Measurements from ENCODE around the gene UNKL.

UNKL gene

DNA sequence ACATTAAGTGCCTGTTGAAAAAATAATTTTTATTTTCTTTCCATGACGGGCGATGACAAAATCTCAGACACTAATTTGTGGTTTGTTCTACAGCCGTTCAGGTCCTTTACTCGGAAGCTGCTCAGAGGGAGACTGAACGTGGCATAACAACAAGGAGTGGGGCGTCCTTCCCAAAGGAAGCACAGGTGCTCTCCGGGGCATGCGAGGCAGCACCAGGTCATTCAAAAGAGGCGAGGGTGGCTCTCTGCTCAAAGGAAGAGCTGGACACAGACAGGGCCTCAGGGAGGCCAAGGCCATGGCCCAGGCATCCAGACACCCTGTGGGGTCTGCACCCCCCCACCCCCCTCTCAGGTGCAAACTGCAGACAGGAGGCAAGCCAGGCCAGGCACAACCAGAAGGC, 16.2 kb downstream of the UNKL start:
- no peak for DNase-seq

DNA sequence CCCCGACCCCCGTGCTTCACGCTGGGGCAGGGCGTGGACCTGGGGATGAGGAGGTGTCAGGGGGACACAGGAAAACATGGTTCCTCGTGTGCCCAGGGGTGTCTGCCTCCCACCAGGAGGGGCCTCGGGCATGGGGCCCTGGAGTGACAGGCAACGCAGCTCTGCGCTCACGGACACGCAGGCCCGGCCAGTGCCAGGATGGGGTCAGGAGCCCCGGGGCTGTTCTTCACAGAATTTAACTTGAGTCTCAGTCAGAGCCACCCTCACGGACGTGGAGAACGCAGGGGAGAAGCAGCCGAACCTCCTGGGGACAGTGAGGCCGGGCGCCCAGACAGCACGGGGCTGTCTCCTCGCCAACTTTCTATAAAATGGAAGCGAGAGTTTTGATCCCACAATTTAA, 16.7 kb downstream of the UNKL start:
- DNase-seq, result no peak

DNA sequence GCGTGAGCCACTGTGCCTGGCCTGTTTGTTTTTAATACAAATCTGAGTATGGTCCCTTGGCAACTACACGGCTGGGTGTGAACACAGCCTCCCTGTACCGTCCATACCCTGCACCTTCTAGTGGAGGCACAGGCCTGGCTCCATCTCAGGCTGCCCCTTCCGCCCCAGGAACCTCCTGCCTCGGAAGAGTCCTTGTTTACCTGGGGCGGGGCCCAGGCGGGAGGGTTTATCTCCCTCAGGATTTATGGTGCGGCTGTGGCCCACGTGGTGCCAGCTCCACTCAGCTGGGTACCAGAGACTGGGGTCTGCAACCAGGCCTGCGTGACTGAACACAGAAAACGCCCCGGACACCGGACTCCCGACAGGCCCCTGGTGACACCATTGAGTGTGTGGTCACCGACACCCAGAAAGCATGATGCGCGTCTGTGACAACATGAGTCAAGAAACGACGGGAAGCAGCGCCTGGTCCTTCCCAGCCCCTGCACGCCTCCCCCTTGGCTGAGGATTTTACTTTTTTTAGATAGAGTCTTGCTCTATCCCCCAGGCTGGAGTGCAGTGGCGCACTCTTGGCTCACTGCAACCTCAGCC, 19.0 kb downstream of the UNKL start:
- no peak for DNase-seq

DNA sequence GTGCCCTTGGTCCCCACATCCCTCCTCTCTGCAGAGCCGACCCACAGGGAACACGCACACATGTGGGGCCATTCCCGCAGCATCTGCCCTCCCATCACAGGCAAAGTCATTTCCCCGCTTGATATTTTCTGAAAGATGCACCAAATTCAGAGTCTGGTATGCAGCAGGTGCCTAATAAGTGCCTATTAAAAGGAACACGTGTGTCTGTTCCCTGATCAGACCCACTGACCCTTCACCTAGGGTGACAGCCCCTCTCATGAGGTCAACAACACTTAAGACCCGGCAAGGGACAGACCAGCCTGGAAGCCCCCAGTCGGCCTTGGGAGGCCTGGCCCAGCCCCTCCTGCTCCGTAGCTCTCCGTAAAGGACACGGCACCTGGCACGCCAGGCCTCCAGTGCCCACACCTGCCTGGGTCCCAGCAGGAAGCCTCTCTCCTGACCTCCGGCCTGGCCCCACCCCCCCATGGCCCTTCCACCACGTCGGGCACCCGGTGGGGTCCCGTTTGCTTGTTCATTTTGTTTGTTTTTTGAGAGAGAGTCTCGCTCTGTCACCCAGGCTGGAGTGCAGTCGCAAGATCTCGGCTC, 20.0 kb downstream of the UNKL start:
- DNase-seq, result no peak

DNA sequence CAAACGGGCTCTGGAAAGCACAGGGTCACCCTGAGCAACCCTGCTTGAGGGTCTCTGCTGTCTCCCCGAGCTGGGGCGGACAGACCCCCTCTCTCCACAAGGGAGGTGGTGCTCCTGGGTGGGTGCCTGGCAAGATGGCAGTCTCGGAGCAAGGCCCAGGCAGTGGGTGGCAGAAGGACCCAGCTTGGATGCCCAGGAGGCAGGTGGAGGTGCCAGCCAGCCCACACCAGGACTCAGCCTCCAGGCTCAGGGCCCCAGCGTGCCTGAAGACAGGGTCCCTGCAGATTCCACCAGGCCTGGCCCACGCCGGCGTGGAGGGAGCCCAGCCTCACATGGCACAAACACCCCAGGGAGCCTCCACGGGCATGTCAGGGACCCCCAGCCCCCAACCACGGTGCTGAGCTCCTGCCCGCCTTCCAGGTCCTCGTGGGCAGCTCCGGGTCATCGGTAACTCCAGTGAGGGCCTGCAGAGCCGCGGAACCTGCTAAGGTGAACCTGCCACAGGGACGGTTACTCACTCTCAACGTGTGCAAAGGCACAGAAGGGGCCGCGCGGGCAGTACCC, 20.8 kb downstream of the UNKL start:
- DNase-seq, result no peak

DNA sequence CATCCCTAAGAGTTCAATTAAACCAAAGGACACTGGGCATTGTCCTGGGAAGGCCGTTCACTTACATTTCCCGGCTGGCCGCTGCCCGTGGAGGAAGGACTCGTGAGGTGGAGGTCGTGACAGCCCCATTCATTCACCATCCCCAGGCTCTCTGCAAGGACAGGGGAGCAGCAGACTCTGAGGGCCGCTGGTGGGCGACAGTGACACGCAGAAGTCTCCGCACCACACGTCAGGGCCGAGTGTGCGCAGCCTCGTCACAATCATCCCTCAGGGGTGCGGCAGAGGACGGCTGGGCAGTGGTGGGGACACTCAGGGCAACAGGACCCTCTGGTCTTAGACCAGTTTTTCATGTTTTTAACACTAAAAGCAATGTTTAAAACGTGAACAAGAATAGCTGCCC, 21.7 kb downstream of the UNKL start:
- DNase-seq, result no peak

DNA sequence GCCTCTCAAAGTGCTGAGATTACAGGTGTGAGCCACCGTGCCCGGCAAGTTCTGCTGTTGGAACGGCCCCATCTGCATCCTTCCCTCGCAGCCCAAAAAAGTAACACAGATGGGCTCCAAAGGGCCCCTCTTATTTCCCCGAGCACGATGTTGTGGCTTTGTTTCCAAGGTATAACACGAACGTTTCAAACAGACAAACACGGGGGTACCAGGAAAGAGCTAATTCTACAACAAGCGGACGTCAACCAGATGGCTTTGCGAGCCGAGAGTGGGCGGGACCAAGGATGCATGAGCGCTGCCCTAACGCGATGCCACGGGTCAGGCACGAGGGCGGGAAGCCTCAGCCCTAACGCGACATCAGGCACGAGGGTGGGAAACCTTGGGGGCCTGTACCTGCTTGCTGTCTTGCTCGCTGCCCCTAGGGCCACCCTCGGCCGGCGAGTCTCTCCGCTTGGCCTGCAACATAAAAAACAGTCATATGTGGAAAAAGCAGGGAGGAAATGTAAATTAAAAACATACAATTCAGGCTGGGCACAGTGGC, 24.2 kb downstream of the UNKL start:
- no peak for DNase-seq

DNA sequence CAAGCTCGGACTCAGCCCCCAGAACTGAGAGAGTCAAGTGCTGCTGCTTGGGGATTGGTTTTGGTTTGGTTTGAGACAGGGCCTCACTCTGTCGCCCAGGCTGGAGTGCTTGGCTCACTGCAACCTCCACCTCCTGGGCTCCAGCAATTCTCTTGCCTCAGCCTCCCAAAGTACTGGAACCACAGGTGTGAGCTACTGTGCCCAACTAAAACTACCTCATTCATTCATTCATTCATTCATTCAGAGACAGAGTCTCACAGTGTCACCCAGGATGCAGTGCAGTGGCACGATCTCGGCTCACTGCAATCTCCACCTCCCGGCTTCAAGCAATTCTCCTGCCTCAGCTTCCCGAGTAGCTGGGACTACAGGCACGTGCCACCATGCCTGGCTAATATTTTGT, 24.7 kb downstream of the UNKL start:
- DNase-seq, result no peak

DNA sequence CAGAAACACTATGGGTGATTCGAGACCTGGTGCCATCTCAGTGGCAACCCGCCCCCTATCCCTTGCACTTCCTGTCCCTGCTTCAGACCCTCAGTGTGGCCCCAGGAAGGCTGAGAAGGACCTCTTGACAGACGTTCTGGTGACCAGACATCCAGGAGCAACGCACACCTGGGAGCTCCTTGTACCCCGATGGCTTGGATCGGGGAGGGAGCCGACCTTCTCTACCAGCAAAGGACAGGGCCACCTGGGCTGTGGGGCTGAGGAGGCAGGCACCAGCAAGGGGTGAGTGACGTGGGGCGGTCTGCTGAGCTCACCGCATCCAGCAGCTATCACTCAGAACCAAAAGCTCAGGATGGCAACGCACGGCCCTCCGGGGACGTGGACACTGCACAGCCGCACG, 27.2 kb downstream of the UNKL start:
- DNase-seq, result no peak

DNA sequence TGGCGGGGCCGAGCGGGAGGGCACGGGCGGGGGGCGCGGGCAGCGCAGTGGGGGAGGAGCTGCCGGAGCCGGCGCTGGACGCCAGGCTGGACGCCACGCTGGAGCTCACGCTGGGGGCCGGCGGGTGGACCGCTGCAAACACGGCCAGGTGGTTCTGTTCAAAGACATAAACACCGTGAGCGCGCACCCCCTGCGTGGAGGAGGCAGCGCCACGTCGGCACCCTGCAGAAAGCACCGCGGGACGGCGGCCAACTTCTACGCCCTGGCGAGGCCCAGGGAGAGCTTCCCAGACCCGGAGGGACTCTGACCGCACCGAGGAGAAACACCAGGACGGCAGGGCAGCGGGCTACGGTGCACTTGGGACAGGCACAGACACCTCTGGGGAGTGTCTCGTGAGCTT, 29.3 kb downstream of the UNKL start:
- DNase-seq, result no peak

DNA sequence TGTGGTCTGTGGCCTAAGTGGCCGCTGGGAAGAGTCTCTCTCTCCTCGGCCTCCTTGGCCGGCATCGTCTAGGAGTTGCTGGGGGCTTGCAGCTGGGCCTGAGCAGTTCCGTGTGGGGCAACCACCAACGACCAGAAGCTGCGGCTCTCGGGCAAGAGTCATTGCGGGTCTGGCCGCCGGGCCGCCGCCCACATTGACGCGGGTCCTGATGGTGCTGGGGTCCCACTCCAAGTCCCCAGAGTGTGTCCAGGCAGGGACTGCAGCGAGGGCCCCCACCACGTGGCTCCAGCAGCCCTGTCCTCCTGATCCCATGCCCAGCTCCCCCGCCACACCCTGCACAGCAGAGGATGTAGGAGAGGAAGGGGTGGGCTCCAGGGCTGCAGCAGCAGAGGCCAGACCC, 30.9 kb downstream of the UNKL start:
- no peak for DNase-seq

DNA sequence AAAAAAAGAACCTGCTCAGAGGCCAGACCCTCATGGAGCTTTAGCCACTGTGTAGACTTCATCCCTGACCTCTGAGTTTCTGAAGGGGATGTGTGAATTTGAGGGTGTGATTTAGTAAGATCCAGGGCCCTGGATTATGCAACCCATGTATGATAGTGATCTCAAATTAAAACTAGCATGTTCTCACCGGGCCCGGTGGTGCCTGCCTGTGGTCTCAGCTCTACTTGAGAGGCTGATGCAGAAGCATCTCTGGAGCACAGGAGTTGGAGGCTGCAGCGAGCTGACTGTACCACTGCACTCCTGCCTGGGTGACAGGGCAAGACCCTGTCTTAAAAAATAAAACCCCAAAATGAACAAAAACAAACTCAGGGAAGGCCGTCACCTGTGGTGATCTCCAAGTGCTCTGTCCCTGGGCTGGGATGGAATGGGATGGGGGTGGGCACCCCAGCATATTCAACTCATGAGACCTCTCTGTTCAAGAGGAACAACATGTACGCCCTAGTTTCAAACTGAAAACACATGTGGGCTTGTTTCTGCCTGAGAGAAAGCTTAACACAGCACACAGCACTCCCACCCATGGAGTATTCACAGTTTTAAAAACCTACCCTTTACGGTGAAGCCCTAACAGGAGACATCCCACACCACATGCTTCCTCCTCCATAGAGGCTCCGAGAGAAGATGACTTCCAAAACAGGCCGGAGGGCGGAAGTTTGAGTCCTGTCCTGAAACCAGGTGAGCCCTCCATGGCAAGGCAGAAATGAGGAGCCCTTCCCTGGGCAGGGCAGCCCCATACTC, 32.7 kb downstream of the UNKL start:
- DNase-seq, result no peak

DNA sequence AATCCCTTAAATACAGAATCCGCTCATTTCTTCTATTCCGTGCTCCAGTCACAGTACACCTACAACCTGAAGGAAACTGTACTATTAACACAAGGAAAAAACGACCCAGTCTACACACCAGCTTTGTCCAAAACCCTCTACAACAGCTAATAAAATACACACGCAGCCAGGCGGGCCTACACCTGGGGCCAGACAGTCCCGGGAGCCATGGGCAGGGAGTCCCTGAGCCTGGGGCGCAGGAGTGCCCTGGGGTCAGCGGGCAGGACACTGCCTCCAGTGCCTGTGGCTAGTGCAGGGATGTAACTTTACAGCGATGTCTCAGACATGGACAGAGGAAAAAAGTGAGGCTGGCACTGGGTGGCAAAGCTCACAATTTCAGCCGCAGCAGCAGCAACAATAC, 34.3 kb downstream of the UNKL start:
- no peak for DNase-seq

DNA sequence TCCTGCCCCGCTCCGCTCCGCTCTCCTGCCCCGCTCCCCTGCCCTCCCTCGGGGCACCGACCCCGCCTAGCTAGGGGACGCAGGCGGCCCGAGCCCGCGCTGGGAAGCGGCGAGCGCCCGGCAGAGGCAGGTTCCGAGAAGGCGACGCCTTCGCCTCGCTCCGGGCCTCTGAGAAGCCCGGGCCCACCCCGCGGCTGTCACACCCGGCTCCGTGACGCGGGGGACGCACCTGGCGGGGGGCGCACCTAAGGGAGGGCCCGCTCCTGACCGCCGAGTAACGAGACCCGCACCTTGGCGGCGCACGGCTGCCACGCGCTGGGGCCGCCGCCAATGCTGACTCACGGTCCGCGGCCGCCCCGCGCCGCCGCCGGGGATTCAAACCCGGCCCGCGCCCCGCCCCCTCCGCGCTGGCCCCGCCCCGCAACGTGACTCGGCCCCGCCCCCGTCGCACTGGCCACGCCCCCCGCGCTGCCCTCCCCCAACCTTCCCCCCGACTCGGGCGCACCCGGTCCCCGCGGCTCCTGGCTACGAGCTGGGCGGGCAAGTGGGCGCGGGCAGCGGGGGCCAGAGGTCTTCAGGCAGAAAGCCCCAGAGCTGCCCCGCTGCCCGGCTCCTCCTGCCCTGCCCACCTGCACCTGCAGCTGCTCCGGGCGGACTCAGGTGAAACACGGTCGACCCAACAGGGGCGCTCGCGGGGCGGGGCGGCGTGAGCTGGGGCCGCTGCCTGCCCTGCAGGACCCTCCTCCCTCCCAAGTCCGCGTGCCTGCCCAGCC, 35.0 kb downstream of the UNKL start:
- DNase-seq, result peak; percentile 83

DNA sequence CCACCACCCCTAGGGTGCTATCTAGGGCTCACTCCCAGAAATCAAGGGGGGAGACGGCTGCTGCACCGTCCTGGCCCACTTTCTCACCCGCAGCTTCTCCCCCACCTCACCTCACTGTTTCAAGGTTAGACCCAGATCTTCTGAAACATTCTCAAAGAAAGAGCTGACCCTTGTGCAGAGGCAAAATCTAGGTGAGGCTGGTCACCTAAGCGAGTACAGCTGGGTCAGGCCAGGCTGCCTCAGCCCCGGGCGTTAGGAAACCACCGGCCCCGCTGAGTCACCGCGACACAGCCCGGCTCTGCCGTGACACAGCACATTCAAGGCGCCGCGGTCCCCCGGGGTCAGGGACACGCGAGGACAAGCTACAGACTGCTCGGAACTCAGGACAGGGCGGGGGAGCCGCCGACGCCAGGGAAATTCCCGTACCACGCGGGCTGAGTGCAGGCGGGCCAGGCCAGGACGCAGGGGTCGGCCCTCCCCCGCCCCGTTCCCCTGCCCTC, 35.6 kb downstream of the UNKL start:
- peak; percentile 75 for DNase-seq

DNA sequence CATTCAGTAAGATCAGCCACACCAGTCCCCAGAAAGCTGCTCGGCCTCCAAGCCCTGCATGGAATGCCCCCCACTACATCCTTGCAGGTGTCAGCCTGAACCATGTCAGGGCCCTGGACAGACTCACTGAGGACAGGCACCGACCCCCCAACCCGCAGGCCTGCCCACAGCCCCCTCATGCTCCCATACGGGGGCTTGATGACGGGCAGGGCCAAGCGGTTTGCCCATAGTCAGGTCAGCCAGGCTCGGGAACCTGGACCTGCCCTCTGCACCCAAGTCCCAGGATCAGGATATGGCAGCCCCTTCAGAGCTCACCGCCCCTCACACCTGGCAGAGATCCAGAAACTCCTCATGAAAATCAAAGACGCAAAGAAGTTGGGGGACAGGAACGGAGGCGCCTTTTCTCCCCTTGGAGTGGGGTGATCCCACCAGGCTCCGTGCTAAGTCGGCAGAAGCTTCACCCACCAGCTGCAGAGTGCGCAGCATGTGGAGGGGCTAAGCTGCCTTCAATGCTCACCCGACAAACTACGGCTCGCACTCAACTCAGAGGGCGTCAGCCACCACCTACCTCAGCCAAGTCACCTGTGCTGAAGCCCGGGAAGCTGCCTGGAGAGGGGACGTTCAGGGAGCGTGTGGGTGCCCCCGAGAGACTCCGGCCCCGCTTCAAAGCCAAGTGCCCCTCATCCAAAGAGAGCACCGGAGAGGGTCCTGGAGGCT, 36.3 kb downstream of the UNKL start:
- no peak for DNase-seq

DNA sequence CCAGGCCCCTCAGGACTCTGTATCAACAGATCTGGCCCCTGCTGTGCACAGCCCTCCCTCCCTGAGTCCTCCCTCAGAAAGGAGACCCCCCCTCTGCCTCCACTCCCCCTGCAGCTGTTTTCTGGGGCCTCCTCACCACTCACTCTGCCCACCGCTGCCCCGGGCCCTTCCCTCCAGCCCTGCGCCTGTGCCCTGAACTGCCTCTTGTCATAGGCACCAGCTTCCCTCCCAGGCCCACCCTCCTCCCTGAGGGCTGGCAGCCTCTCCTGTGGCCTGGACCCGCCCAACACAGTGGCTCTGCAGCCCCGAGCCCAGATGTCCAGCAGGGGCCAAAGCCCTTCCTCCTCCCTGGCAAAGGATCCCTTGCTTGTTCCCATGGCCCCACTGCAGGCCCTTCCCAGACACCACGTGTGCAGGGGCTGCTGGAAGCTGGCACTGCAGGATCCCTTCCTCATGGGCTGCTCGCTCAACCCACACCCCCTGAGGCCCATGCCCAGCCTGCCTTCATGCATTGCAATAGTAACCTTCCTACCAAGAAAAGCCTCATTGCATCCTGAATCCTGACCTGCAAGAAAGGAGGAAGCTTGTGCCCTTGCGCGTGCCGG, 37.0 kb downstream of the UNKL start:
- DNase-seq, result no peak

DNA sequence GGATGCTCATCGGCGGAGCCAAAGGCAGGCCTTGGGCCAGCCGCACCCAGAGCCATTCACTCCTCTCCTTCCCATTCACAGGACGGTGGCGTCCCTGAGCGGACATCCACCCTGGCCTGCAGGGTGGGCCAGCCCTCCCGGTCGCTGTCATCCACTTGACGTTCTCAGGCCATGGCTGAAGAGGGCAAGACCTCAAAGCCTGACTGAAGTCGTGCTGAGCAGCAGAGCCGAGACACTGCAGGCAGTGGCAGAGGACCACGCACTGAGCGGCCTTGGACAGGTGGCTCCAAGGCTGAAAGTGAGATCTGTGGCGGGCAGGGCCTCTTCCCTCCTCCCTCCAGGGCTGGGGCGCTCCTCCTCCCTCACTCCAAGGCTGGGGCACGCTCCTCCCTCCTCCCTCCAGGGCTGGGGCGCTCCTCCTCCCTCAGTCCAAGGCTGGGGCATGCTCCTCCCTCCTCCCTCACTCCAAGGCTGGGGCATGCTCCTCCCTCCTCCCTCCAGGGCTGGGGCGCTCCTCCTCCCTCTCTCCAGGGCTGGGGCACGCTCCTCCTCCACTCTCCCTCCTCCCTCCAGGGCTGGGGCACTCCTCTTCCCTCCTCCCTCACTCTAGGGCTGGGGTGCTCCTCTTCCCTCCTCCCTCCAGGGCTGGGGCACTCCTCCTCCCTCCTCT, 38.6 kb downstream of the UNKL start:
- no peak for DNase-seq

DNA sequence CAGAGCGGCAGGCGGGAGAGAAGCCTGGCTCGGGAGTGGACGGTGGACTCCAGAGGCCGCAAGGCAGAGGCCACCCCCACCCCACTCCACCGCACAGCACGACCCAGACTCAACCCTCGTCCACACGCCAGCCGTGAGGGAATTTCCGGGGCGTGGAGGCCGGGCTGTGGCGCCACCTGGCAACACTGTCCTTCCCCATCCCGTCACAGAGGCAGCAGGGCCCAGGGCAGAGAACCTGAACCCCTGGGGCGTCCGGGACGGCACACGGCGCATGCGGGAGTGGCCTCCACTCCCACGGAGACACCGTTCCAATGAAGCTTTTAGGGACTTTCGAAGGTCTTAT, 39.2 kb downstream of the UNKL start:
- DNase-seq, result no peak

DNA sequence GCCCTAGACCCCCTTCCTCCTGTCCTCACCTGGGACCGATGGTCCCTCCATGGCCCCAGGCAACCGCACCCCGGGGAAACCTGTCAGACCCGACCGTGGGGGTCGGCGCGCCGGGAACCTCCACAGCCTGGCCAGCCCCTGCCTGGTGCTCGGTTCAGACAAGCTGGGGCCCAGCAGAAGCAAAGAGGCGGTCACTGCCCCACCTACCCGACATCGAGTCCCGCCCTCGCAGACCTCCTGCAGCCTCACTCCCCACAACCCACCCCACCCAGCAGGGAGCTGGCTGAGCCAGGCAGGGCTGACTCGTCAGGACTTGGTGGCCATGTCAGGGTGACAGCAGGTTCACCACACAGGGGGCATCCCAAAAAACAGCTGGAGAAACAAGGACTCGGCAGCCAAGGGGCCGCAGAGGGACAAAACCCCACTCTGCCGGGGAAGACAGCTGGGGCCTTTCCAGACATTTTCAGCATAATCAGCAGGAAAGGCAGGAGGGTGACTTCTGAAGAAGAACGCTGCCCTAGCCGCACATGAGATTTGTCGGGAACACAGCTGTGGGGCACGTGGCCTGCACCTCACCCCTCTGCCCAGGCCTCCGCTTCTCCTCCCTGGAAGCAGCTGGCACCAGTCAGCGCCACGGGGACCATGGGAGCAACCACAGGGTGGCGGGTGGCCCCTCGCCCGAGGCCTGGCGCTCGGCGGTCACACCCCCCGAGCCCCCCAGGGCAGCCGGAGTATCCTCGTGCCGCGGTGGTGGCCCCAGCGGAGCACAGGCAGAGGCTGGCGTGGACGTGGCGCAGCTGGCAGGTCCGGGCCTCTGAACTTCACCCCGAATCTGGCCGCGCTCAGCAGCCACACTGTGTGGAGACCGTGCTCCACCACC, 39.8 kb downstream of the UNKL start:
- DNase-seq, result no peak

All from stimulated activated CD4-positive, alpha-beta T cell treated with anti-CD3 and anti-CD28 coated beads, Interleukin-12 subunit alpha, Interleukin-12 subunit beta, amount 100 ng/mL, for 4 hours (primary cell).